PC-3 (cell line): ENCODE measurements around the gene TNFSF13B.

Source experiments
- CTCF ChIP-seq: fragments of 300-600 bp; sonication (generic); conservative IDR thresholded peaks from 2 replicates; pipeline ENCODE4 v1.5.1; 2017; ENCODE audit warnings: antibody characterized with exemption, low read depth, mild to moderate bottlenecking, low read length
- EZH2 ChIP-seq: fragments of 300-600 bp; sonication (generic); IDR thresholded peaks from one replicate; pipeline ENCODE4 v1.6.1; 2017; ENCODE audit warnings: antibody characterized with exemption, mild to moderate bottlenecking, low read length; ENCODE audit not compliant: unreplicated experiment
- EZH2phosphoT487 ChIP-seq: fragments of 300-600 bp; sonication (generic); IDR thresholded peaks from 2 replicates; pipeline ENCODE4 v1.6.1; 2018; ENCODE audit warnings: mild to moderate bottlenecking, antibody characterized with exemption, low read length, borderline replicate concordance

- TF ChIP-seq CTCF (no peak), EZH2 (no peak), EZH2phosphoT487 (no peak)
Observed at GRCh38 chr13:108332791-108333190, 63.3 kb downstream of the TNFSF13B start.
